Activated B cell treated with CpG ODN at 0.5 μM for 24 hours (primary cell): ENCODE measurements around the gene ETV6. TPM values are rescaled to one million over a fixed set of nuclear protein-coding genes. Genes with fewer than 3 reads are reported as not detected.
A peak's percentile ranks its signal among the peaks of the same experiment; 100 is the strongest.

Experiments used
- ATAC-seq: fragments of 200-7000 bp; cut with Tn5 transposase; one replicate; pipeline ENCODE4 v1.10.0; 2021; ENCODE audit warnings: low read depth, mild to moderate bottlenecking, moderate library complexity
- CTCF ChIA-PET: fragments of 350-600 bp; sonication (Branson Sonifier 250); formaldehyde crosslinking; loops from one replicate; lab custom pipeline; 2021; ENCODE audit warnings: antibody characterized with exemption; lab: Charles Lee
- POLR2A ChIA-PET: fragments of 350-600 bp; sonication (Branson Sonifier 250); formaldehyde crosslinking; loops from one replicate; lab custom pipeline; 2021; ENCODE audit warnings: antibody characterized with exemption; lab: Charles Lee
- DNase-seq: peaks from one replicate; pipeline ENCODE4 v3.0.0; 2022
- H3K27ac Mint-ChIP-seq: one replicate; pipeline ENCODE4 v1.8.0; 2020; ENCODE audit warnings: mixed read lengths
- H3K27me3 Mint-ChIP-seq: one replicate; pipeline ENCODE4 v1.8.0; 2021; ENCODE audit warnings: mixed read lengths
- H3K36me3 Mint-ChIP-seq: one replicate; pipeline ENCODE4 v1.8.0; 2021; ENCODE audit warnings: low read depth, mixed read lengths
- H3K4me1 Mint-ChIP-seq: one replicate; pipeline ENCODE4 v1.8.0; 2021; ENCODE audit warnings: mixed read lengths
- H3K4me3 Mint-ChIP-seq: one replicate; pipeline ENCODE4 v1.8.0; 2020; ENCODE audit warnings: mild to moderate bottlenecking, mixed read lengths
- H3K9me3 Mint-ChIP-seq: one replicate; pipeline ENCODE4 v1.8.0; 2020; ENCODE audit warnings: mixed read lengths
- intact Hi-C: fragments of 100-400 bp; cut with micrococcal nuclease; formaldehyde crosslinking; loops from one replicate; pipeline ENCODE4 v1.15.1; 2024
- total RNA-seq: library from RNA; stranded (reverse); gene quantifications from 2 replicates; pipeline ENCODE4 v1.2.3, GENCODE V29; 2022
- TF ChIP-seq, protein P1 (sequence below): fragments of 200-600 bp; IDR thresholded peaks from one replicate; pipeline ENCODE4 v1.8.0; 2022; ENCODE audit warnings: antibody characterized with exemption, mild to moderate bottlenecking

Gene ETV6
- total RNA-seq, 1 donor from 2014 or later: 130 TPM

DNA sequence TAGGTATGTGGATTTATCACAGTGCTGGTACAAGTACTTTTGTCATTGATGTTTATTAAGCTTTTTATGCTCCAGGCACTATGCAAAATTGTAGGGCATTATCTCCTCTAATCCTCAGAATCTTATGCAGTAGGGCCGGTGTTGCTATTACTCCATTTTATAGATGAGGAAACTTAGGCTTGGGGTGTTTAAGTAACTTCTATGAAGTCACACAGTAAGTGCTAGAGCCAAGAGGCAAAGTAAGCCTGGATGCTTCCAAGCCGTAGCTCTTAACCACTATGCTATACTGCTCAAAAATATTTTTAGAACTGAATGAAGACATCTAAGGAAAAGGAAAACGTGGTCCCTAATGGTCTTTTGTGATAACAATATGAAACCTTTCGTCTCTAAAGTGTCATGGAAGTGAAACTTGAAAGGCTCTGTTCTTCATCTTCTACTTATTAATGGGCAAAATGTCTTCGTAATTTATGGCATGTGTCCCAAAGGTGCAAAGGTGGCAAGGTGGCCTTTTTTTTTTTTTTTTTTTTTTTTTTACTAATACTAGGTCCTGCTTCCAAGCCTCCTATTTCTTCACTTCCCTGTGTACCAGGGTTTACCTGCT, 85.2 kb downstream of the ETV6 start:
- DNase-seq: no peak
- CTCF ChIA-PET: interaction anchor here (1.0 to 1.4 kb wide), 2 partner anchors 31 to 299 kb away, joined by 3 read pairs; no protein-coding TSS in a partner anchor
- Mint-ChIP-seq H3K9me3 (no peaks in the 10 kb centered on the region), H3K27ac (peak overlapping the region; percentile 61), H3K4me1 (peaks cover 96% of the 10 kb centered on the region), H3K36me3 (peaks cover 26% of the 10 kb centered on the region), H3K4me3 (peak overlapping the region; percentile 46), H3K27me3 (no peaks in the 10 kb centered on the region)
- POLR2A ChIA-PET: interaction anchor here (0.6 to 9.7 kb wide), 5 partner anchors 13 to 93 kb away, joined by 3 to 249 read pairs (median 16); partner anchors contain the start of gene ETV6
- intact Hi-C loops: loop anchor here (10.0 kb wide), 1 partner anchor 1070 kb away; no protein-coding TSS in a partner anchor
- TF ChIP-seq, protein P1, sequence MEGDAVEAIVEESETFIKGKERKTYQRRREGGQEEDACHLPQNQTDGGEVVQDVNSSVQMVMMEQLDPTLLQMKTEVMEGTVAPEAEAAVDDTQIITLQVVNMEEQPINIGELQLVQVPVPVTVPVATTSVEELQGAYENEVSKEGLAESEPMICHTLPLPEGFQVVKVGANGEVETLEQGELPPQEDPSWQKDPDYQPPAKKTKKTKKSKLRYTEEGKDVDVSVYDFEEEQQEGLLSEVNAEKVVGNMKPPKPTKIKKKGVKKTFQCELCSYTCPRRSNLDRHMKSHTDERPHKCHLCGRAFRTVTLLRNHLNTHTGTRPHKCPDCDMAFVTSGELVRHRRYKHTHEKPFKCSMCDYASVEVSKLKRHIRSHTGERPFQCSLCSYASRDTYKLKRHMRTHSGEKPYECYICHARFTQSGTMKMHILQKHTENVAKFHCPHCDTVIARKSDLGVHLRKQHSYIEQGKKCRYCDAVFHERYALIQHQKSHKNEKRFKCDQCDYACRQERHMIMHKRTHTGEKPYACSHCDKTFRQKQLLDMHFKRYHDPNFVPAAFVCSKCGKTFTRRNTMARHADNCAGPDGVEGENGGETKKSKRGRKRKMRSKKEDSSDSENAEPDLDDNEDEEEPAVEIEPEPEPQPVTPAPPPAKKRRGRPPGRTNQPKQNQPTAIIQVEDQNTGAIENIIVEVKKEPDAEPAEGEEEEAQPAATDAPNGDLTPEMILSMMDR: no peak
- ATAC-seq: no peak

GRCh38 chr12:11738450-11738849, 89.0 kb downstream of the ETV6 start:
- POLR2A ChIA-PET: interaction anchor here (0.6 to 16.0 kb wide), 6 partner anchors 8 to 155 kb away, joined by 3 to 433 read pairs (median 18); partner anchors contain the start of gene ETV6
- intact Hi-C loops: loop anchor here (10.0 kb wide), 1 partner anchor 1066 kb away; no protein-coding TSS in a partner anchor
- Mint-ChIP-seq H3K27me3 (no peaks in the 10 kb centered on the region), H3K27ac (peak overlapping the region; percentile 70), H3K4me3 (no peak overlapping the region), H3K9me3 (no peaks in the 10 kb centered on the region), H3K4me1 (peaks cover 94% of the 10 kb centered on the region), H3K36me3 (peaks cover 24% of the 10 kb centered on the region)
- DNase-seq (no peak), ATAC-seq (no peak)
- TF ChIP-seq, protein P1: no peak
- CTCF ChIA-PET: interaction anchor here (1.7 kb wide), 1 partner anchor 24 kb away, joined by 5 read pairs; no protein-coding TSS in a partner anchor

- Mint-ChIP-seq H3K9me3 (no peaks in the 10 kb centered on the region), H3K4me3 (peak overlapping the region; percentile 66), H3K36me3 (peaks cover 25% of the 10 kb centered on the region), H3K27me3 (no peaks in the 10 kb centered on the region), H3K4me1 (peaks cover 95% of the 10 kb centered on the region), H3K27ac (peak overlapping the region; percentile 86)
- peak; percentile 73 for ATAC-seq
- POLR2A ChIA-PET: interaction anchor here (0.5 to 16.0 kb wide), 13 partner anchors 10 to 284 kb away, joined by 3 to 433 read pairs (median 5); partner anchors contain the start of gene ETV6
- TF ChIP-seq, protein P1: no peak
- CTCF ChIA-PET: interaction anchor here (0.7 to 1.7 kb wide), 6 partner anchors 13 to 293 kb away, joined by 3 to 5 read pairs (median 3); partner anchors contain the start of gene ETV6
- intact Hi-C loops: loop anchor here (1.0 to 10.0 kb wide), 3 partner anchors 9 to 1065 kb away; no protein-coding TSS in a partner anchor
- DNase-seq: no peak
Observed at GRCh38 chr12:11739980-11740577, 90.6 kb downstream of the ETV6 start.

DNA sequence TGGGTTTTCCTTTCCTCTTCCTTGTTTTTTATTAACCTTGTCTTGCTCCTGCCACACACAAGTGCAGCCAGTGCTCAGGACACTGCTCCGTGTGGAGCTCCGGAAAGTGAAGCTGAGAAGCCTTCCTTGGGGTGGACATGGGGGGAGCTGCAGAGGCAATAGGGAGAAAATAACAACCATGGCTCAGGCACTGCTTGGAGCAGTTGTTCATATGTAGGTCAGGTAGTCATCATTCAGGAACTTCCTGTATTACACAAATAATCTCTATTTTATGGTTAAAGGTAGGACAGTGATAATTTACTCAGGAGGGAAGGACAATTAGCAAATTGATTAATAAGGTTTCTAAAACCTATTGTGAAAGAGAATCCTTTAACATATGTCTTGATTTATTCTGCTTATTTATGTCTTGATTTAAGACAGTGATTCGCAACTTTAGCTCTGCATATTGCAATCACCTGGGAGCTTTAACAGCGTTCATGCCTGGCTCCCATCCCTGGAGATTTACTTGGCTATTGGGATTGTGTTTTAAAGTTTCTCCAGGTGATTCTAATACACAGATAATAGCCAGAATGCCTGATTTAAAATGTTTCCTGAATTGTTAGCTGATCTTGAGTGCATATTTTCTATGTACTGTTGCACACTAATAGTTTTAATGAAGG, 92.1 kb downstream of the ETV6 start:
- intact Hi-C loops: no loop called here
- Mint-ChIP-seq H3K4me3 (no peak overlapping the region), H3K36me3 (peaks cover 21% of the 10 kb centered on the region), H3K9me3 (no peaks in the 10 kb centered on the region), H3K4me1 (peaks cover 97% of the 10 kb centered on the region), H3K27me3 (no peaks in the 10 kb centered on the region), H3K27ac (peak overlapping the region; percentile 61)
- no peak for ATAC-seq
- POLR2A ChIA-PET: interaction anchor here (1.2 to 16.0 kb wide), 3 partner anchors 10 to 92 kb away, joined by 4 to 433 read pairs (median 249); partner anchors contain the start of gene ETV6
- TF ChIP-seq, protein P1: no peak
- CTCF ChIA-PET: no interaction called here
- DNase-seq: no peak
